ENCODE measurements around the gene UIMC1.

UIMC1 gene

GRCh38 chr5:176954050-176954449 lies 52.5 kb downstream of the UIMC1 start:
- no peaks in the 10 kb centered on the region for H3K79me2 ChIP-seq
- H3K4me1 ChIP-seq = no peaks in the 10 kb centered on the region
- H3K4me3 ChIP-seq (ENCODE audit: low read depth, low read length) = no peak overlapping the region
- H3K27ac ChIP-seq = no peak overlapping the region
- no peak overlapping the region for H3K9ac ChIP-seq
- no peaks in the 10 kb centered on the region for H3K9me3 ChIP-seq (ENCODE audit: control insufficient read depth, low read length)
- H3K27me3 ChIP-seq (ENCODE audit: control insufficient read depth, insufficient read depth, low read length) = no peaks in the 10 kb centered on the region
- H3K4me2 ChIP-seq (ENCODE audit: low read length) = no peak overlapping the region
- H2AFZ ChIP-seq = no peak overlapping the region
- TF ChIP-seq, protein P1, sequence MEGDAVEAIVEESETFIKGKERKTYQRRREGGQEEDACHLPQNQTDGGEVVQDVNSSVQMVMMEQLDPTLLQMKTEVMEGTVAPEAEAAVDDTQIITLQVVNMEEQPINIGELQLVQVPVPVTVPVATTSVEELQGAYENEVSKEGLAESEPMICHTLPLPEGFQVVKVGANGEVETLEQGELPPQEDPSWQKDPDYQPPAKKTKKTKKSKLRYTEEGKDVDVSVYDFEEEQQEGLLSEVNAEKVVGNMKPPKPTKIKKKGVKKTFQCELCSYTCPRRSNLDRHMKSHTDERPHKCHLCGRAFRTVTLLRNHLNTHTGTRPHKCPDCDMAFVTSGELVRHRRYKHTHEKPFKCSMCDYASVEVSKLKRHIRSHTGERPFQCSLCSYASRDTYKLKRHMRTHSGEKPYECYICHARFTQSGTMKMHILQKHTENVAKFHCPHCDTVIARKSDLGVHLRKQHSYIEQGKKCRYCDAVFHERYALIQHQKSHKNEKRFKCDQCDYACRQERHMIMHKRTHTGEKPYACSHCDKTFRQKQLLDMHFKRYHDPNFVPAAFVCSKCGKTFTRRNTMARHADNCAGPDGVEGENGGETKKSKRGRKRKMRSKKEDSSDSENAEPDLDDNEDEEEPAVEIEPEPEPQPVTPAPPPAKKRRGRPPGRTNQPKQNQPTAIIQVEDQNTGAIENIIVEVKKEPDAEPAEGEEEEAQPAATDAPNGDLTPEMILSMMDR (IDR thresholded peaks at IDR 0.05) = no peak
- H3K36me3 ChIP-seq (ENCODE audit: control insufficient read depth, insufficient read depth, low read length) = no peaks in the 10 kb centered on the region

DNA sequence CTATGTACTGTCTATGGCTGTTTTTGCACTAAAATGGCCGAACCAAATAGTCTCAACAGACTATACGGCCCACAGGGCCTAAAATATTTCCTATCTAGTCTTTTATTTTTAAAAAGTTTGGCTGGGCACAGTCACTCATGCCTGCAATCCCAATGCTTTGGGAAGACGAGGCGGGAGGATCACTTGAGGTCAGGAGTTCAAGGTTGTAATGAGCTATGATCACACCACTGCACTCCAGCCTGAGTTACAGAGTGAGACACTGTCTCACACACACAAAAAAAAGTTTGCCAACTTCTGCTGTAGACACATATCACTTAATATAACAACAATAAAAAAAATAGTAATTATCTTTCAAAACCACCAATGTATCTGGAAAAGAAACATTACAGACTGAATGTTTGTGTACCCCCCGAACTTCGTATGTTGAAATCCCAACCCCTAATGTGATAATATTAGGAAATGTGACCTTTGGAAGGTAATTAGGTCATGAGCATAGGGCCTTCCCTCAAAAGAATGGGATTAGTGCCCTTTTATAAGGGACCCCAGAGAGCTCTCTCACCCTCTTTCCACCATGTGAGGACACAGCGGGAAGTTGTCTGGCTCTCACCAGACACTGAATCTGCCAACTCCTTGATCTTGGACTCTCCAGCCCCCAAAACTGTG lies 53.9 kb downstream of the UIMC1 start:
- H3K27me3 ChIP-seq (ENCODE audit: control insufficient read depth, insufficient read depth, low read length) = no peaks in the 10 kb centered on the region
- H3K4me3 ChIP-seq (ENCODE audit: low read depth, low read length) = no peak overlapping the region
- H3K4me1 ChIP-seq = no peaks in the 10 kb centered on the region
- no peaks in the 10 kb centered on the region for H3K79me2 ChIP-seq
- TF ChIP-seq, protein P1 (IDR thresholded peaks at IDR 0.05) = no peak
- no peak overlapping the region for H3K4me2 ChIP-seq (ENCODE audit: low read length)
- no peaks in the 10 kb centered on the region for H3K36me3 ChIP-seq (ENCODE audit: control insufficient read depth, insufficient read depth, low read length)
- no peak overlapping the region for H3K9ac ChIP-seq
- no peaks in the 10 kb centered on the region for H3K9me3 ChIP-seq (ENCODE audit: control insufficient read depth, low read length)
- no peak overlapping the region for H3K27ac ChIP-seq
- H2AFZ ChIP-seq = no peak overlapping the region

DNA sequence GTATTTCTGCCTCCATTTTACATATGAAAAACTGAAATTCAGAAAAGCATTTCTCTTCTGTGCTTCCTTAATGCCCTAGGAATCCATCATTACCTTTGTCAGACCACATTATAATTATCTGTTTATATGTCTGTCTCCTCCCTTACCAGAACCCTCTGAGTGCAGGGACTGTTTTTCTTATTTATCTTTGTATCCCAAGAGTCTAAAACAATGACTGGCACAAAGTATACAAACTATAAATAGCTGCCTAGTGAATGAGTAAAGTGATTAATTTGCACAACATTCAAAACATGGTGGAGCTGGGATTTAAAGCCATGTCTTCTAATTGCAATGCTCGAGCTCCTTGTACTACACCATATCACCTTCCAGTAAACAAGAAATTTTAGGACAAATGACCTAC lies 58.1 kb downstream of the UIMC1 start:
- TF ChIP-seq, protein P1 (IDR thresholded peaks at IDR 0.05) = no peak
- no peaks in the 10 kb centered on the region for H3K4me1 ChIP-seq
- H3K9ac ChIP-seq = no peak overlapping the region
- no peak overlapping the region for H3K4me3 ChIP-seq (ENCODE audit: low read depth, low read length)
- no peak overlapping the region for H3K4me2 ChIP-seq (ENCODE audit: low read length)
- no peaks in the 10 kb centered on the region for H3K9me3 ChIP-seq (ENCODE audit: control insufficient read depth, low read length)
- no peaks in the 10 kb centered on the region for H3K79me2 ChIP-seq
- no peaks in the 10 kb centered on the region for H3K27me3 ChIP-seq (ENCODE audit: control insufficient read depth, insufficient read depth, low read length)
- H3K36me3 ChIP-seq (ENCODE audit: control insufficient read depth, insufficient read depth, low read length) = no peaks in the 10 kb centered on the region
- H3K27ac ChIP-seq = no peak overlapping the region
- no peak overlapping the region for H2AFZ ChIP-seq

DNA sequence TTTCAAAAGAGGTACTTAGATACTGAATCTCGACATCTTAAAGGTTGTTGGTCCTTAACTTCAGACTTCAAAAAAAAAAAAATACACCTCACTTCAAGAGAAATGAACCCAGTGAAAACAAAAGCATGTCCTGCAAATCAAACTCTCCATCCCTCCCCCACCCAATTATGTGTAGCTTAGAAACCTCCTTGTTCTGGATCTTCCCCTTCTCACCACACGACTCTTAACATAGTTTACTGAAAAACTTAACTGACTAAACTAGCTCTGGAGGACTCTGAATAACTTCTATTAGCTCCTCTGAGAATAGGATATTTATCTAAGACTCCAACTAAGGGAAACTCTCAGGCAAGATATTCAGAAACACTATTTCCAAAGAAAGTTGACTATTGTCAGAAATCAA lies 58.7 kb downstream of the UIMC1 start:
- no peak overlapping the region for H3K9ac ChIP-seq
- no peaks in the 10 kb centered on the region for H3K36me3 ChIP-seq (ENCODE audit: control insufficient read depth, insufficient read depth, low read length)
- H3K79me2 ChIP-seq = no peaks in the 10 kb centered on the region
- no peak overlapping the region for H3K4me2 ChIP-seq (ENCODE audit: low read length)
- H3K4me1 ChIP-seq = no peaks in the 10 kb centered on the region
- TF ChIP-seq, protein P1 (IDR thresholded peaks at IDR 0.05) = no peak
- no peak overlapping the region for H3K4me3 ChIP-seq (ENCODE audit: low read depth, low read length)
- H3K27me3 ChIP-seq (ENCODE audit: control insufficient read depth, insufficient read depth, low read length) = no peaks in the 10 kb centered on the region
- H2AFZ ChIP-seq = no peak overlapping the region
- H3K27ac ChIP-seq = no peak overlapping the region
- H3K9me3 ChIP-seq (ENCODE audit: control insufficient read depth, low read length) = no peaks in the 10 kb centered on the region

DNA sequence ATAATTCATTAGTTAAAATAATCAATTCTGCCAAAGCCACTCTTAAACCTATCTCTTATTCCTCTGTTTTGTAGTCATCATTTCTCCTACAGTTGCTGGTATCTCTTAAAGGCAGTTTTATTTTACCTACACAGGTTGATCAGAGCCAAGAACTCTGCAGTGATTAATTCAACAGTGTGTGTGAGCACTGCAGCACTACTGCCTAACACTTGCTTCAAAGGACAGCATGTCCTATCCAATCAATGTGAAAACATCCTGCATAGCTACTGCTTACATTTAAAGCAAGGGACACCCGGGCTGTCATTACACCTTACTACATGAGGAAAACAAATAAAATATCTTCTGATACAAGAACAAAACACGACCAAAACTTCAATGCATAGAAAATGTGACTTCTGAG lies 62.3 kb downstream of the UIMC1 start:
- Histone ChIP-seq H3K9me3 (ENCODE audit: control insufficient read depth, low read length) (no peaks in the 10 kb centered on the region), H3K4me2 (ENCODE audit: low read length) (no peak overlapping the region), H3K4me3 (ENCODE audit: low read depth, low read length) (no peak overlapping the region), H3K79me2 (no peaks in the 10 kb centered on the region), H3K4me1 (no peaks in the 10 kb centered on the region), H3K36me3 (ENCODE audit: control insufficient read depth, insufficient read depth, low read length) (no peaks in the 10 kb centered on the region), H2AFZ (no peak overlapping the region), H3K27me3 (ENCODE audit: control insufficient read depth, insufficient read depth, low read length) (no peaks in the 10 kb centered on the region), H3K27ac (no peak overlapping the region), H3K9ac (no peak overlapping the region)
- TF ChIP-seq, protein P1 (IDR thresholded peaks at IDR 0.05) = no peak

Data from parathyroid adenoma (tissue), 2 donors.